GM18526 (cell line): ENCODE data around the gene ZFPL1.
A peak's percentile ranks its signal among the peaks of the same experiment; 100 is the strongest.

Experiments used
- POLR2A ChIP-seq: IDR thresholded peaks from 3 replicates; pipeline ENCODE4 v1.6.1; 2011; ENCODE audit not compliant: insufficient read length; ENCODE audit errors: extremely low read depth

Gene ZFPL1

DNA sequence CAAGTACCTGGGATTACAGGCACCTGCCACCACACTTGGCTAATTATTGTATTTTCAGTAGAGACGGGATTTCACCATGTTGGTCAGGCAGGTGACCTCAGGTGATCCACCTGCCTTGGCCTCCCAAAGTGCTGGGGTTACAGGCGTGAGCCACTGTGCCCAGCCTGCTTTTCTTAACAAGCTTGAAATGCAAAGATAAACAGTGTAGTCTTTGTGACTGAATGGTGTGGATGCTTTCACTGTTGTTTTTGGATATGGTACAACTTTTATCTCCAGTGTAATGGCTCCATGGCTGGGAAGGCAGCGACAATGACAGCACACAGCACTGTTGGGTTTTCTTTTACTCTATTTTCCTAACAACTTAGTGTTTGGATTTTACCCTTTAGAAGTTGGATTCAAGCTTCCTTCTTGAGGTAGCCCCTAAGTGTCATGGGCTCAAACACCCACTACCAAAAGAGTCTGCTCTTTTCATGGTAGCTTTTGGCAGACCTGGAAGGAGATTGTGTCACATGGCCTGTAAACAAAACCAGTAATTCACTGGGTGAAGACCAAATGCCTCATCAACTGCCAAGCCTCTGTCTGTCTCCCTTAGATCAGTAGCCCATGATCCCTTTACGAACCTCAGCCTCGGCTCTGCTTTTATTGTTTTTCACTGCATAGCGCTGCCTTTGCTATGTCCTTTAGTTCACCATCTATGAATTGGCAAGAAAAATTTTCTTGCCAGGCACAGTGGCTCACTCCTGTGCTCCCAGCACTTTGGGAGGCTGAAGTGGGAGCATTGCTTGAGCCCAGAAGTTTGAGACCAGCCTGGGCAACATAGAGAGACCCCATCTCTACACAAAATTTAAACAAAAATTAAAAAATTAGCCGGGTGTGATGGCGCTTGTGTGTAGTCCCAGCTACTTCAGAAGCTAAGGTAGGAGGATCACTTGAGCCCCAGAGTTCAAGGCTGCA is 18.4 kb downstream of the ZFPL1 start:
- no peak for TF ChIP-seq POLR2A

DNA sequence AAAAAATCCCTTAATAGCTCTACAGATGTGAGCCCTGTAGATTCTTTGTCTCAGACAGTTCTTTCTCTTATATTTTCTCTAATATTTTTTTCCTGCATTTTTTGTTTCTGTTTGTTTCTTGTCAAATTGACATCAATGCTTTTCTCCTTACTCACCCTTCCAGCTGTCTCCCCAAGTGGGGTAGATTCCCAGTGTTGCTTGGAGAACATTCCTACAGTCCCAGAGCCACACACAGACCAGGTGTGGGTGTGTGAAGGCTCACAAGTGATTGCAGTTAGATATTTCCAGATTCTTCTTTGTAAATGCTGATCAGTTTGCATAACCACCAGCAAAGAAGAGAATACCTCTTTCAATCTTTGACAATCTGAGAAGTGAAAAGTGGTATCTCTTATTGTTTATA is 19.5 kb downstream of the ZFPL1 start:
- no peak for TF ChIP-seq POLR2A

DNA sequence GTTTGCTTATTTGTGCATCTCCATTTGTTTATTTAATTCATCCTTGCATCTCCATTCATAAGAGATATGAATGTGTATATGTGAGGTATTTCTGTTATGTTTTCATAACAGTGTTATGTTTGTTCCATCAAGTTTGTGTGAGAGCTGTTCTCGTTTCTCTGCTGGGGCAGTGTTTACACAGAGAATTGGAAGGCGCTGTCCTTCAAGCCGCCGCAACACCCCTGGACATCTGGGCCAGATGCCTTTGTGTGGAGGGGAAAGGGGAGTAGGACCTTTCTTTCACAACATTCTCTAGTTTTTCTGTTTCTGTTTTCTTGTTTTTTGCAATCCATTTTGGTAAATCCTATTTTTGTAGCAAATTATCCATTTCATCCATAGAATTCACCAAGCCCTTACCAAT is 20.6 kb downstream of the ZFPL1 start:
- TF ChIP-seq POLR2A = no peak

DNA sequence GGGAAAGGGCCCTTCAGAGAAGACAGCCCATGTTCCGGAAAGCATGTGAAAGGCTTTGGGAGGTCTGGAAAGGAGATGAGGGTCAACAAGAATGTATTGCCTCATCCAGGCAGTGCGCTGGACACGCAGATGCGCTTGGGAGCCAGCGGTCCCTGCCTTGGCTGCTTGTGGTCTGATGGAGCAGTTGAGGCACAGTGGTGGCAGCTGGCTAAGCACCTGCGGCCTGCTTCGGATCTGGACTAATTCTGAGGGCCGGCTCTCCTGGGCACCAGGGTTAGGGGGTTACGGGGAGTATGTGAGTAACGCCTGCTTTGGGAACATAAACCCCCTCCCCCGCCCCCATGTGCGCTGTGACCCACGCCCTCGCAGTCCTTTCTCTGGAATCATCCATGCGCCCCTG is 23.1 kb downstream of the ZFPL1 start:
- no peak for TF ChIP-seq POLR2A

DNA sequence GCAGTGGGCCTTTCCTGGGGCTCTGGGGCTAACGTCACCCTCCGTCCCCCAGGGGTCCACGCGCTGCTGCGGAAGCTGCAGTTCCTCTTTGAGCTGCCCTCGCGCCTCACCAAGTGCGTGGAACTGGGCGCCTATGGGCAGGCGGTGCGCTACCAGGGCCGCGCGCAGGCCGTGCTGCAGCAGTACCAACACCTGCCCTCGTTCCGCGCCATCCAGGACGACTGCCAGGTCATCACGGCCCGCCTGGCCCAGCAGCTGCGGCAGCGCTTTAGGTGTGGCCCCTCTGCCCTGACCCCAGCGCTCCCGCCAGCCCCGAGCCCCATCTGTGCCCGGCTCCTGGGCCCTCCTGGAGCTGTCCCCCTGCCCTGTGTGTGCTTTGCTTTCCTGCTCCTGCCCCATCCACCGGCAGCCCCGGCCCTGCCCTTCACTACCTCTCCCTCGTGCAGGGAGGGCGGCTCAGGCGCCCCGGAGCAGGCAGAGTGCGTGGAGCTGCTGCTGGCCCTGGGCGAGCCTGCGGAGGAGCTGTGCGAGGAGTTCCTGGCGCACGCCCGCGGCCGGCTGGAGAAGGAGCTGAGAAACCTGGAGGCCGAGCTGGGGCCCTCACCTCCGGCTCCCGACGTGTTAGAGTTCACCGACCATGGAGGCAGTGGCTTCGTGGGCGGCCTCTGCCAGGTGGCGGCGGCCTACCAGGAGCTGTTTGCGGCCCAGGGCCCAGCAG is 23.9 kb downstream of the ZFPL1 start:
- no peak for TF ChIP-seq POLR2A

DNA sequence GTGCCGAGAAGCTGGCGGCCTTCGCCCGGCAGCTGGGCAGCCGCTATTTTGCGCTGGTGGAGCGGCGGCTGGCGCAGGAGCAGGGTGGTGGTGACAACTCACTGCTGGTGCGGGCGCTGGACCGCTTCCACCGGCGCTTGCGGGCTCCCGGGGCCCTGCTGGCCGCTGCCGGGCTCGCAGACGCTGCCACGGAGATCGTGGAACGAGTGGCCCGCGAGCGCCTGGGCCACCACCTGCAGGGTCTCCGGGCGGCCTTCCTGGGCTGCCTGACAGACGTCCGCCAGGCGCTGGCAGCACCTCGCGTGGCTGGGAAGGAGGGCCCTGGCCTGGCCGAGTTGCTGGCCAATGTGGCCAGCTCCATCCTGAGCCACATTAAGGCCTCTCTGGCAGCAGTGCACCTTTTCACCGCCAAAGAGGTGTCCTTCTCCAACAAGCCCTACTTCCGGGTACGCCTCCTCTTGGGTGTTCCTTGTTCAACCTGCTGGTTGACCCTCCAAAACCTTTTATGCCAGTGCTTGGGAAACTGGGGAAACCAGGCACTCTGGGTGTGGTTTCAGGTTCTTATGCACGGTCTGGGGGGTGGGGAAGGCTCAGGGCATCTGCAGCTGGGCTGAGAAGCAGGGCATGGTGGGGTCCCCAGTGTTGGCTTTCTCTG is 24.6 kb downstream of the ZFPL1 start:
- TF ChIP-seq POLR2A = no peak

DNA sequence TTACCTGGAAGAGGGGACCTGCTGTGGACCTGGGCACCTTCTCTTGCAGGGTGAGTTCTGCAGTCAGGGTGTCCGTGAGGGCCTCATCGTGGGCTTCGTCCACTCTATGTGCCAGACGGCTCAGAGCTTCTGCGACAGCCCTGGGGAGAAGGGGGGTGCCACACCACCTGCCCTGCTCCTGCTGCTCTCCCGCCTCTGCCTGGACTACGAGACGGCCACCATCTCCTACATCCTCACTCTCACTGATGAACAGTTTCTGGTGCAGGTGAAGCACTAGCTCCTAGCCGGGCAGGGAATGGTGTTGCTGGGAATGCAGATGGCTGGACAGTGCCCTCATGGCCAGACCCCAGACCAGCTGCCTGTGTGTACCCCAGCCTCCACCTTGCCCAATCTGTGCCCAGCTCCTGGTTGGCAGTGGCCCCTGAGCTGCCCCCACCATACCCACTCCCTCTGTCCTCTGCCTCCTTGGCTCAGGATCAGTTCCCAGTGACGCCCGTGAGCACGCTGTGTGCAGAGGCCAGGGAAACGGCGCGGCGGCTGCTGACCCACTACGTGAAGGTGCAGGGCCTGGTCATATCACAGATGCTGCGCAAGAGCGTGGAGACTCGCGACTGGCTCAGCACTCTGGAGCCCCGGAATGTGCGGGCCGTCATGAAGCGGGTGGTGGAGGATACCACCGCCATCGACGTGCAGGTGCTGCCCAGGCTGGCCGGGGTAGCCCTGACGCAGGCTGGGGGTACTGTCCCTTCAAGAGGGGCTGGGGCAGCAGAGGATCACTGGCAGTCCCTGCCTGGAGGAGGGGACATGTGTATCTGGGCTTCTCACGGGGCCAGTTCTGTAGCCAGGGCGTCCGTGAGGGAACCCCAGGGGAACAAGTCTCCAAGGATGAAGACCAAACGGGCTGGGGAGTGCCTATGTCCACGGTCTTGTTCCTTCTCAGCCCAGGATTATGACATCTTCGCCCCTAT is 25.5 kb downstream of the ZFPL1 start:
- TF ChIP-seq POLR2A = no peak

DNA sequence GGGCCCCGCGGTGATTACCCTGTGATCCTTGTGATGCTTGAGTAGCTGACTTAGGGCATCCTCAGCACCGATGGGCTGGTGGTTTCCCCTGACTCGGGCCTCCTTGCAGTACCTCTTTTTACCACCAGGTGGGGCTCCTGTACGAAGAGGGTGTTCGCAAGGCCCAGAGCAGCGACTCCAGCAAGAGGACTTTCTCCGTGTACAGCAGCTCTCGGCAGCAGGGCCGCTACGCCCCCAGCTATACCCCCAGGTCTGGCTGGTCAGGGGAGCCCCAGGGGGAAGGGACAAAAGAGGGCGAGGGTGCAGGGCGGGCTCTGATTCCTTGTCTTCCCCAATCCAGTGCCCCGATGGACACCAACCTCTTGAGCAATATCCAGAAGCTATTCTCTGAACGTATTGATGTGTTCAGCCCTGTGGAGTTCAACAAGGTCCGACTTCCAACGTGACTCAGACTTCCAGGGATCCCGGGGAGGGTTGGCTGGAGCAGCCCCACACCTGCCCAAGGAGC is 26.4 kb downstream of the ZFPL1 start:
- TF ChIP-seq POLR2A = no peak

DNA sequence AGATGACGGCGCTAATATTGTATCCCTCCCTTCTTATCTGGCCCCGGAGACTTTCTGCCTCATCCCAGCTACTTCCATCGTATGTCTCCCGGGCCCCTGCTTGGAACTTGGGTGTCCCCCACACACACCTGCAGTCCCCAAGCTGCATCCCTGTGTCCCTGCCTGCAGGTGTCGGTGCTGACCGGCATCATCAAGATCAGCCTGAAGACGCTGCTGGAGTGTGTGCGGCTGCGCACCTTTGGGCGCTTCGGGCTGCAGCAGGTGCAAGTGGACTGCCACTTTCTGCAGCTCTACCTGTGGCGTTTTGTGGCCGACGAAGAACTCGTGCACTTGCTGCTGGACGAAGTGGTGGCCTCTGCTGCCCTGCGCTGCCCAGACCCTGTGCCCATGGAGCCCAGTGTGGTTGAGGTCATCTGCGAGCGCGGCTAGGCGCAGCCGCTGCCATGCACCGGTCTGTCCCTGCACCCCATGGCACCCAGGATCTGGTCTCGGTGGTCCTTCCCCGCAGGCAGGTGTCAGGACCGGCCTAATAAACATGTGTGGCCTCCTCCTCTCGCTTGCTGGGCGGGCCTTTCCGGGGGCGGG is 27.2 kb downstream of the ZFPL1 start:
- no peak for TF ChIP-seq POLR2A

DNA sequence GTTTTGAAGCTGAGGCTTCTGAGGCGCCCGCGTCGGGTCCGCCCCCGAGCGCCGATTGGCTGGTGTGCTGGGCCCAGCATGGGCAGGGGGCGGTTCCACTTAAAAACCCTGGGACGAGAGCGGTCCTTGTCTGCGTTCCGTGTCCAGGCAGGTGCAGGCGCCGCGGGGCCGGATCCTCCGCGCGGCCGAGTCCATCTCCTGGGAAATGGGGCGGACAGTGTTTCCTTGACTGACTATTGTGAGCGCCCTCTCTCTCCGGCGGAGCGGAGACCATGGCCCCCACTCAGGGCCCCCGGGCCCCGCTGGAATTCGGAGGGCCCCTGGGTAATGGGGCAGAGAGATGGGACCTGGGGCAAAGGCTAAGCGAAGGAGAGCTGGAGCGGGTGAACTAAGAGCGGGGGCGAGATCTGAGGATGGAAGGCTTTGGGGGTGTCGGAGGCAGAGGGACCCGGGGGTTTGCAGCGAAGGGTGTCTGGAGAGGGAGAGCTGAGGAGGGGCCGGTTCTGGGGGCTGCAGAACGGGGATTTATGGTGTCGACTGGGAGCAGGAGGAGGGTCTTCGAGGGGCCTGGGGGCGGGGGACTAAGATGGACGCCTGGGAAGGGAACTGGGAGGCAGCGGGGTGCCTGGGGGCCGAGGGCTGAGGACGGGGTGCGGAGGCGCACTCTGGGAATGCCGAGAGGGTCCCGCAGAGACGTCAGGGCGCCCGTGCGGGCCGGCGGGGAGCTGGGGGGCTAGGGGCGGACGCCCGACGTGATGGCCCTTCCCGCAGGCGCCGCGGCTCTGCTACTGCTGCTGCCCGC is 27.9 kb downstream of the ZFPL1 start, which contains the start of gene TM7SF2:
TSS of gene TM7SF2 (plus strand) at position 129 of the 802 bp plus-strand sequence. CDS start at position 273, 144 bp downstream.
- TF ChIP-seq POLR2A = peak; percentile 96

DNA sequence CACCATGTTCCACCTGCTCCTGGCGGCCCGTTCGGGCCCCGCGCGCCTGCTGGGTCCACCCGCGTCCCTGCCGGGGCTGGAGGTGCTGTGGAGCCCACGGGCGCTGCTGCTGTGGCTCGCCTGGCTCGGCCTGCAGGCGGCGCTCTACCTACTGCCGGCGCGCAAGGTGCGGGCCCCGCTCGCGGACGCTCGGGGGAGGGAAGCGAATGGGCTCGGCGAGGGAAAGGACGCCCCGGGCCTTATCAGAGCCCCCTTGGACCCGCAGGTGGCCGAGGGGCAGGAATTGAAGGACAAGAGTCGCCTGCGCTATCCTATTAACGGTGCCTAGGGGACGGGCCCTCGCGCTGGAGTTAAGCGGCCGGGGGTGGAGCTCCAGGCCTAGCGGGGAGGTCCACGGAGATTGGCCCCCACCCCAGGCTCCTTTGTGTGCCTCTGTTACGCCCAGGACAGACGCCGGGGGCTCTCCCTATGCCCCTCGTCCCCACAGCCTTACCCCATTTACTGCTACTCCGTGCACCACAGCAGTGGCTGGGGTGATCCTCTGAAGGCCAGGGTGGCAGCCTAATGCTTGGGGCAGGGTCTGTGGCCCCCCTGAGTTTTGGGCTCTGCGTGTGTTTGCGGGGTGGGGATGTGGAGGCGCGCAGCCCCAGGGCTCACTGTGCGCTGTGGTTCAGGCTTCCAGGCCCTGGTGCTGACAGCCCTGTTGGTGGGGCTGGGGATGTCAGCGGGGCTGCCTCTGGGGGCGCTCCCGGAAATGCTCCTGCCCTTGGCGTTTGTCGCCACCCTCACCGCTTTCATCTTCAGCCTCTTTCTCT is 28.7 kb downstream of the ZFPL1 start:
- peak; percentile 31 for TF ChIP-seq POLR2A

DNA sequence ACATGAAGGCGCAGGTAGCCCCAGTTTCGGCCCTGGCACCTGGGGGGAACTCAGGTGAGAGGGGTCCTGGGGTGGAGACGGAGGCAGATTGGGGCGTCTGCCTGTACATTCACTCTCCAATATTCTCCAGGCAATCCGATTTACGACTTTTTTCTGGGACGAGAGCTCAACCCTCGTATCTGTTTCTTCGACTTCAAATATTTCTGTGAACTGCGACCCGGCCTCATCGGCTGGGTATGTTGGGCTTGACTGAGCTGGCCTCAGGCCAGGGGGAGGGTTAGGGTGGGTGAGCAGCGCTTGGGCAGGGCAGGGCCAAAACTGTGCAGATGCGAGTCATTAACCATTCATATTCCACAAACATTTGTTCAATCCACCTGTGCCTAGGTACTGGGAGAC is 29.3 kb downstream of the ZFPL1 start:
- no peak for TF ChIP-seq POLR2A
